ENCODE results near the gene CISD1. TPM values are rescaled to one million over a fixed set of nuclear protein-coding genes. Genes with fewer than 3 reads are reported as not detected.
"Not testable (repeated sequence)": the region's sequence is repeated elsewhere in the genome, so short reads cannot be mapped to it uniquely, and the experiment has no call there.

Gene CISD1
- total RNA-seq: 182 TPM
- long read RNA-seq, transcript CISD1-201 (3 exons, 2,479 nt): major isoform, 158 of 185 reads
- long read RNA-seq, partial matches to known transcripts: 25 of 185 reads
- long read RNA-seq, other reads (novel, unspliced or antisense): 2 of 185 reads

GRCh38 chr10:58268946-58269781 lies at the start of gene CISD1:
TSS of gene CISD1 (plus strand) at chr10:58269162. CDS start at chr10:58269274, 112 bp downstream.
- DNase-seq (peak; percentile 98), ATAC-seq (peak; percentile 91)
- intact Hi-C loops (cut with micrococcal nuclease): no loop called here

GRCh38 chr10:58219875-58220274 lies 49.1 kb upstream of the CISD1 start:
- DNase-seq (no peak), ATAC-seq (peak; percentile 78)
- intact Hi-C loops (cut with micrococcal nuclease): no loop called here

- intact Hi-C loops (cut with micrococcal nuclease): no loop called here
- ATAC-seq (peak; percentile 72), DNase-seq (no peak)
Measured at GRCh38 chr10:58220769-58221451, 48.1 kb upstream of the CISD1 start.

- intact Hi-C loops (cut with micrococcal nuclease): no loop called here
- ATAC-seq (no peak), DNase-seq (no peak)
Measured at GRCh38 chr10:58225654-58226053, 43.3 kb upstream of the CISD1 start.

GRCh38 chr10:58229856-58230255 lies 39.1 kb upstream of the CISD1 start:
- intact Hi-C loops (cut with micrococcal nuclease); DNase-seq; ATAC-seq: not testable (repeated sequence)

- DNase-seq (no peak), ATAC-seq (no peak)
- intact Hi-C loops (cut with micrococcal nuclease): no loop called here
Measured at GRCh38 chr10:58237014-58237834, 31.7 kb upstream of the CISD1 start.

- intact Hi-C loops (cut with micrococcal nuclease): no loop called here
- DNase-seq (no peak), ATAC-seq (no peak)
Measured at GRCh38 chr10:58239561-58240169, 29.3 kb upstream of the CISD1 start.

- intact Hi-C loops (cut with micrococcal nuclease): no loop called here
- ATAC-seq (no peak), DNase-seq (no peak)
Measured at GRCh38 chr10:58240531-58240930, 28.4 kb upstream of the CISD1 start.

- intact Hi-C loops (cut with micrococcal nuclease): no loop called here
- no peak for ATAC-seq
Measured at GRCh38 chr10:58241346-58241745, 27.6 kb upstream of the CISD1 start.

GRCh38 chr10:58243269-58243668 lies 25.7 kb upstream of the CISD1 start:
- intact Hi-C loops (cut with micrococcal nuclease): no loop called here
- DNase-seq (no peak), ATAC-seq (no peak)

More at GRCh38 chr10:58241346-58241745, 27.6 kb upstream of the CISD1 start:
- DNase-seq: no peak

- DNase-seq; ATAC-seq; intact Hi-C loops (cut with micrococcal nuclease): not testable (repeated sequence)
Measured at GRCh38 chr10:58243801-58244200, 25.2 kb upstream of the CISD1 start.

- intact Hi-C loops (cut with micrococcal nuclease); DNase-seq; ATAC-seq: not testable (repeated sequence)
Measured at GRCh38 chr10:58244242-58244641, 24.7 kb upstream of the CISD1 start.

- ATAC-seq; intact Hi-C loops (cut with micrococcal nuclease); DNase-seq: not testable (repeated sequence)
Measured at GRCh38 chr10:58244666-58245065, 24.3 kb upstream of the CISD1 start.

- no peak for ATAC-seq
- no peak for DNase-seq
- intact Hi-C loops (cut with micrococcal nuclease): no loop called here
Measured at GRCh38 chr10:58253184-58253583, 15.8 kb upstream of the CISD1 start.

- DNase-seq (no peak), ATAC-seq (no peak)
- intact Hi-C loops (cut with micrococcal nuclease): no loop called here
Measured at GRCh38 chr10:58254644-58255043, 14.3 kb upstream of the CISD1 start.

GRCh38 chr10:58256013-58256780 lies 12.8 kb upstream of the CISD1 start:
- intact Hi-C loops (cut with micrococcal nuclease); ATAC-seq; DNase-seq: not testable (repeated sequence)

- ATAC-seq (no peak), DNase-seq (no peak)
- intact Hi-C loops (cut with micrococcal nuclease): no loop called here
Measured at GRCh38 chr10:58258977-58259692, 9.8 kb upstream of the CISD1 start.
